ENCODE data around the gene AKNAD1. TPM values are rescaled to one million over a fixed set of nuclear protein-coding genes. Genes with fewer than 3 reads are reported as not detected.

The AKNAD1 gene
- total and polyA plus RNA-seq, 7 donors: 0.14 to 2.1 (median 0.69) TPM

DNA sequence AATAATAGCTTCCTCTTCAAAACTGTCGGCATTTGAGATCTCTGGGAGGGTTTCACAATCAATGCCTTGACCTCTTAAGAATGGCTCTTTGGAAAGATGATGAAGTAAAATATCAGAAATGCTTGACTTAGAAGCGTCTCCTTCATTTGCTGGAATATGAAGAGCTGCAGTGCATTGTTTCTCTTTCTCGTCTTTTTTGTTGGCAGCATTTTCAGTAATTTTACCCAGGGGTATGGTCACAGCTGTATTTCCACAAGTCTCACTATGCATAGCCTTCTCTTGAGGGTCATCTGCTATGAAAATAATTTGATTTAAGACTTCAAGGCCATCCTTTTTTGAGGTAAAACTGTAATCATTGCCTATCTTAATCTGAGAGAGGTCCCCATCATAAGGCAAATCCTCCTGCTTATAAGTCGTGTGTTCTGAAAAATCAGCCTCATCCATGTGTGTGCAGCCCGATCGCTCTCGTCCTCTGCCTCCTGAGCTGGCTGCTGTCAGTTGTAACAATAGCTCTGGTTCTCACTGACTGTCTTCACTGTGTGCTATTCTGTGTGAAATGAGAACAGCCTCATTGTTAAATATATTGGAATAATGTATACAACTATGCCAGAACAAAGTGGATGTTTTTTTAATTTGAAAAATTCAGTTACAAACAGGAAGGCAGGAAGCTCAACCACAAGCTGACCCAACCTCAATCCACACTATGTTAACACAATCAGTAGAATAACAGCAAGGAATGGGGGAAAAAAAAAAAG is 4.5 kb downstream of the AKNAD1 start:
- H3K9me3 ChIP-seq: no peaks in the 10 kb centered on the region
- H3K4me3 ChIP-seq: no peak overlapping the region
- TF ChIP-seq, protein P1, sequence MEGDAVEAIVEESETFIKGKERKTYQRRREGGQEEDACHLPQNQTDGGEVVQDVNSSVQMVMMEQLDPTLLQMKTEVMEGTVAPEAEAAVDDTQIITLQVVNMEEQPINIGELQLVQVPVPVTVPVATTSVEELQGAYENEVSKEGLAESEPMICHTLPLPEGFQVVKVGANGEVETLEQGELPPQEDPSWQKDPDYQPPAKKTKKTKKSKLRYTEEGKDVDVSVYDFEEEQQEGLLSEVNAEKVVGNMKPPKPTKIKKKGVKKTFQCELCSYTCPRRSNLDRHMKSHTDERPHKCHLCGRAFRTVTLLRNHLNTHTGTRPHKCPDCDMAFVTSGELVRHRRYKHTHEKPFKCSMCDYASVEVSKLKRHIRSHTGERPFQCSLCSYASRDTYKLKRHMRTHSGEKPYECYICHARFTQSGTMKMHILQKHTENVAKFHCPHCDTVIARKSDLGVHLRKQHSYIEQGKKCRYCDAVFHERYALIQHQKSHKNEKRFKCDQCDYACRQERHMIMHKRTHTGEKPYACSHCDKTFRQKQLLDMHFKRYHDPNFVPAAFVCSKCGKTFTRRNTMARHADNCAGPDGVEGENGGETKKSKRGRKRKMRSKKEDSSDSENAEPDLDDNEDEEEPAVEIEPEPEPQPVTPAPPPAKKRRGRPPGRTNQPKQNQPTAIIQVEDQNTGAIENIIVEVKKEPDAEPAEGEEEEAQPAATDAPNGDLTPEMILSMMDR (IDR thresholded peaks at IDR 0.05): no peak
- DNase-seq: no peak
- intact Hi-C loops (cut with DNase I): no loop called here
- ATAC-seq: peak in 1 of 4 donors; percentile 53
- no peaks in the 10 kb centered on the region for H3K4me1 ChIP-seq
- H3K27me3 ChIP-seq (ENCODE audit: insufficient read depth in 3 of 3, low read length in 2 of 3): no peaks in the 10 kb centered on the region
- 20 to 29% (median 23%) methylated on average over 7 of the region's 7 CpGs for WGBS, 3 donors
- H3K27ac ChIP-seq: peak overlapping the region; percentile 21
- H3K36me3 ChIP-seq (ENCODE audit: insufficient read depth in 1 of 2, low read depth in 1 of 2): no peaks in the 10 kb centered on the region

DNA sequence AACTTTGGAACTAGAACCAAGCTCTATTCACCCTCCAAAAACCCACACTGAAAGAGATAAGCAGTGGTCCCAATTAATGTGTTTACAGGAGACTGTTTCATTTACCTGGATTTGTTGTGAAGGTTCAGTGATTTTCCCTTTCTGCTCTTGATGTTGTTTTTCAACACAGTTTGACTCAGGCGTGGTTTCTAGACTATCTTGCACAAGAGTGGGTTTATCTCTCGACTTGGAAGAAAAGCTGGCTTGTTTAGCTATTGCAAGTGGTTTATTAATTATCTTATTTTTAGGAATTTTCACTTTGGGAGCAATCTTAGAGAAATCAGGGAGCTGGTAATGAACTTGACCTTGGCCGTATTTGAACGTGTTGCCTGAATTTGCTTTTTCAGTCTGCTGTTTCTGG is 5.3 kb downstream of the AKNAD1 start:
- no peaks in the 10 kb centered on the region for H3K27me3 ChIP-seq (ENCODE audit: insufficient read depth in 3 of 3, low read length in 2 of 3)
- H3K4me1 ChIP-seq: no peaks in the 10 kb centered on the region
- ATAC-seq (no peak), DNase-seq (no peak)
- intact Hi-C loops (cut with DNase I): no loop called here
- no peaks in the 10 kb centered on the region for H3K9me3 ChIP-seq
- TF ChIP-seq, protein P1 (IDR thresholded peaks at IDR 0.05): no peak
- no peaks in the 10 kb centered on the region for H3K36me3 ChIP-seq (ENCODE audit: insufficient read depth in 1 of 2, low read depth in 1 of 2)
- H3K27ac ChIP-seq: peak overlapping the region; percentile 25
- H3K4me3 ChIP-seq: no peak overlapping the region
- WGBS, 3 donors: 68 to 75% (median 70%) methylated on average over 4 of the region's 4 CpGs

DNA sequence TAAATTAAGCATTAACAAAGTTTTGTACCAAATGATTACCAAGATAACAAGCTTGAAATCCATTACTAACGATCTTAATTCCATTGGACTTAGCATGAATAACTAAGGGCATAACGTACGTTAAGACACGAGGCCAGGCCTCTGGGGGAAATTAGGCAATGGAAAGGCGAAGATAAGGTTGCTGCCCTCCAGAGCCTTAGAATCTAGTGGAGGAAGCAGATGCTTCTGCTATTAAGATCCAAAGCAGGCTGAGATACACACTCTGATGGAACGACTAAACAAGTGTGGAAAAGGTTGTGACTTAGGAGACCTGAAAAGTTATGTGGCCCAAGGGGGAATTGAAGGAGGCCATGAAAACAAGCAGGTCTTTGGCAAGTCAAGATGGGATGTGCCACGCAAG is 6.0 kb downstream of the AKNAD1 start:
- Histone ChIP-seq H3K9me3 (no peaks in the 10 kb centered on the region), H3K27ac (no peak overlapping the region), H3K4me3 (no peak overlapping the region), H3K36me3 (ENCODE audit: insufficient read depth in 1 of 2, low read depth in 1 of 2) (no peaks in the 10 kb centered on the region), H3K4me1 (no peaks in the 10 kb centered on the region), H3K27me3 (ENCODE audit: insufficient read depth in 3 of 3, low read length in 2 of 3) (no peaks in the 10 kb centered on the region)
- WGBS, 3 donors: 71 to 82% (median 81%) methylated on average over 7 of the region's 7 CpGs
- ATAC-seq: no peak
- TF ChIP-seq, protein P1 (IDR thresholded peaks at IDR 0.05): no peak
- intact Hi-C loops (cut with DNase I): no loop called here
- DNase-seq: no peak

DNA sequence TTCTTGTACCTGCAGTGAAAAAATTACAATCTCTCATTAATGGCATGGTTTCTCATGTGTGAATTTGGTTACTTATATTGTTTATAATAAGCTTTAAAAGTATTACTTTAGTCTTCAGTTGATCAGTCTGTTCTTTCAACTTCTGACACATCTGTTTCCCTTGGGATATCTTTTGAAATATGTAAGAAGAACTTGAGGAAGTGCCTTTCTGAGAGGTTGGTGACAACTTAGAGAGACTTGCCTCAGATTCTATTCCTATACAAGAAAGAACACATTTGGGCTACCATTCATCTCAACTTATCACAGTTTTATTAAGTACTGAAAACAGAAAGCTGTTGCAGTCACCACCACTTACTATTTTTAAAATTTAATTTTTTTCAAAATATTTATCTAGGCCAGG is 8.1 kb downstream of the AKNAD1 start:
- ATAC-seq: no peak
- no peaks in the 10 kb centered on the region for H3K9me3 ChIP-seq
- no peak for DNase-seq
- H3K36me3 ChIP-seq (ENCODE audit: insufficient read depth in 1 of 2, low read depth in 1 of 2): no peaks in the 10 kb centered on the region
- no peak overlapping the region for H3K4me3 ChIP-seq
- H3K4me1 ChIP-seq: no peaks in the 10 kb centered on the region
- no peaks in the 10 kb centered on the region for H3K27me3 ChIP-seq (ENCODE audit: insufficient read depth in 3 of 3, low read length in 2 of 3)
- H3K27ac ChIP-seq: no peak overlapping the region
- intact Hi-C loops (cut with DNase I): no loop called here
- TF ChIP-seq, protein P1 (IDR thresholded peaks at IDR 0.05): no peak

DNA sequence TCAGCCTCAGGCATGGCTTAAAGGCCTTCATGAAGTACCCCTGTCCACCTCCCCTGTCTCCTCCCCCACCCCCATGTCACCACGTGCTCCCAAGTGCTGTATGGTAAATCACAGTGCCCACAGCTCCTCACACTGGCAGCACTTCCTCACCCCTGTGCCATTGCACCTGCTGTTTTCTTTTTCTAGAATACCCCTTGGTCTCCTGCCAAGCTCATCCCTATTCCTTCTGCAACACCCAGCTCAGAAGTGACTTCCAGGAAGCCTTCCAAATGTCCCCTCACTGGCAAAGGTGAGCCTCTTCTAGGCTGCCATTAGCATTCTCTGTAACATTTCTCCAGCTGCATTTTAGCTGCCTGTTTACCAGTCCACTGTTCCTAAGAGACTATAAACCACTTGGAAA is 9.4 kb downstream of the AKNAD1 start:
- Histone ChIP-seq H3K9me3 (no peaks in the 10 kb centered on the region), H3K36me3 (ENCODE audit: insufficient read depth in 1 of 2, low read depth in 1 of 2) (no peaks in the 10 kb centered on the region), H3K4me3 (no peak overlapping the region), H3K27me3 (ENCODE audit: insufficient read depth in 3 of 3, low read length in 2 of 3) (no peaks in the 10 kb centered on the region), H3K4me1 (no peaks in the 10 kb centered on the region), H3K27ac (no peak overlapping the region)
- ATAC-seq (peak in 3 of 4 donors; percentile 64 to 77 (median 69)), DNase-seq (no peak)
- intact Hi-C loops (cut with DNase I): no loop called here
- 32 to 50% (median 33%) methylated on average over 1 of the region's 1 CpG for WGBS, 3 donors
- TF ChIP-seq, protein P1 (IDR thresholded peaks at IDR 0.05): no peak
